Upper lobe of left lung (tissue), 4 donors: ENCODE measurements around the gene SH3PXD2A.

Experiments used
- POLR2AphosphoS5 ChIP-seq, 2 donors: sonication (generic); formaldehyde crosslinking; IDR thresholded peaks; one replicate each; pipeline ENCODE4 v1.5.1; 2017; ENCODE audit warnings: antibody characterized with exemption in 2 of 2
- TF ChIP-seq, protein P1 (sequence below), 6 experiments: fragments of 450-650 bp in 4 of 6; fragments of 200-600 bp in 2 of 6; sonication (generic) in 2 of 6; IDR thresholded peaks; one replicate each; pipeline ENCODE4 v1.5.1; 2016 to 2019; ENCODE audit warnings: antibody characterized with exemption in 6 of 6

DNA sequence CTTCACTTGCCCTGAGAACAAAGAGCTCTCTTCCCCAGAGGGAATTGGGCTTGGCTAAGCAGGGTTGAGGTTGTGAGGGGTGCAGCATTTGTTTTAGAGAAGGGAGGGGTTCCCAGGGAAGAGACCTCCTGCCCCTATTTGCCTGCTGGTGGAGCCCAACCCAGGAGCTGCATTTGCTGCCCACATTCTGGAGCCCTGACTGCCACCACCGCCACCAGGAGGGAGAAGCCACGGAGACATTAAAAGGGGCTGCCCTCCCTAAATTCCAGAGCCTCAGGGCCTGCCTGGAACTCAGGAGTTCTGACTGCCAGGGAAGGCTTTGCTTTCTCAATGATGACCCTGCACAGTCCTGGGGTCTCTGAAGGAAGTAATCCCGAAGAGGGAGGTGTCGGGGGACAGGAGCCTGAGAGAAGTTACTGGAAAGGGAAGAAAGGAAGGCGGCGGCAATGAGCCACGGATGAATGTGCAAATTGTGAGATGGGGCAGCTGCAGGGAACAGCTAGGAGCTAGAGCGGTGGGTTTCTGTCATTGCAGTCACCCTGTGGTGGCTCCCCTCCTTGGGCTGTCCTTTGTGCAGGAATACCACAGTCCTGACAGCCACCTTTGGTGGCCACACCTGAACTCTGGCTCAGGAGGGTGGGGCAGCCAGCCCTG, 310.6 kb downstream of the SH3PXD2A start:
- TF ChIP-seq, protein P1, sequence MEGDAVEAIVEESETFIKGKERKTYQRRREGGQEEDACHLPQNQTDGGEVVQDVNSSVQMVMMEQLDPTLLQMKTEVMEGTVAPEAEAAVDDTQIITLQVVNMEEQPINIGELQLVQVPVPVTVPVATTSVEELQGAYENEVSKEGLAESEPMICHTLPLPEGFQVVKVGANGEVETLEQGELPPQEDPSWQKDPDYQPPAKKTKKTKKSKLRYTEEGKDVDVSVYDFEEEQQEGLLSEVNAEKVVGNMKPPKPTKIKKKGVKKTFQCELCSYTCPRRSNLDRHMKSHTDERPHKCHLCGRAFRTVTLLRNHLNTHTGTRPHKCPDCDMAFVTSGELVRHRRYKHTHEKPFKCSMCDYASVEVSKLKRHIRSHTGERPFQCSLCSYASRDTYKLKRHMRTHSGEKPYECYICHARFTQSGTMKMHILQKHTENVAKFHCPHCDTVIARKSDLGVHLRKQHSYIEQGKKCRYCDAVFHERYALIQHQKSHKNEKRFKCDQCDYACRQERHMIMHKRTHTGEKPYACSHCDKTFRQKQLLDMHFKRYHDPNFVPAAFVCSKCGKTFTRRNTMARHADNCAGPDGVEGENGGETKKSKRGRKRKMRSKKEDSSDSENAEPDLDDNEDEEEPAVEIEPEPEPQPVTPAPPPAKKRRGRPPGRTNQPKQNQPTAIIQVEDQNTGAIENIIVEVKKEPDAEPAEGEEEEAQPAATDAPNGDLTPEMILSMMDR (IDR thresholded peaks at IDR 0.05): no peak
- no peak for TF ChIP-seq POLR2AphosphoS5 (IDR thresholded peaks at IDR 0.05)
